HG02610 (cell line): ENCODE measurements around the gene ANKS1B.
"Not testable (repeated sequence)": the region's sequence is repeated elsewhere in the genome, so short reads cannot be mapped to it uniquely, and the experiment has no call there.

ENCODE experiments used
- ATAC-seq: cut with Tn5 transposase; IDR thresholded peaks from one replicate; pipeline ENCODE4 v1.9.1; 2021; ENCODE audit warnings: mild to moderate bottlenecking, moderate library complexity; ENCODE audit not compliant: unreplicated experiment

Gene ANKS1B

GRCh38 chr12:98983647-98984046 is 1001.1 kb downstream of the ANKS1B start:
- ATAC-seq = peak; percentile 70

- no peak for ATAC-seq
These were observed 1004.2 kb downstream of the ANKS1B start for GRCh38 chr12:98980508-98980907.

- ATAC-seq = no peak
These were observed 1007.5 kb downstream of the ANKS1B start for GRCh38 chr12:98977186-98977585.

GRCh38 chr12:98974767-98975381 is 1009.9 kb downstream of the ANKS1B start:
- no peak for ATAC-seq

GRCh38 chr12:98973395-98973794 is 1011.3 kb downstream of the ANKS1B start:
- ATAC-seq = no peak

GRCh38 chr12:98970950-98971349 is 1013.8 kb downstream of the ANKS1B start:
- no peak for ATAC-seq

GRCh38 chr12:98970210-98970609 is 1014.5 kb downstream of the ANKS1B start:
- no peak for ATAC-seq

- ATAC-seq = no peak
These were observed 1015.8 kb downstream of the ANKS1B start for GRCh38 chr12:98968896-98969295.

- ATAC-seq = not testable (repeated sequence)
These were observed 1027.6 kb downstream of the ANKS1B start for GRCh38 chr12:98957135-98957534.

GRCh38 chr12:98955284-98955683 is 1029.5 kb downstream of the ANKS1B start:
- ATAC-seq = peak; percentile 71

- ATAC-seq = no peak
These were observed 1030.2 kb downstream of the ANKS1B start for GRCh38 chr12:98954506-98954905.

GRCh38 chr12:98951406-98951805 is 1033.3 kb downstream of the ANKS1B start:
- ATAC-seq = no peak

- no peak for ATAC-seq
These were observed 1036.3 kb downstream of the ANKS1B start for GRCh38 chr12:98948343-98948949.

- ATAC-seq = no peak
These were observed 1038.9 kb downstream of the ANKS1B start for GRCh38 chr12:98945864-98946263.

GRCh38 chr12:98939926-98940325 is 1044.8 kb downstream of the ANKS1B start:
- no peak for ATAC-seq

GRCh38 chr12:98939350-98939749 is 1045.4 kb downstream of the ANKS1B start:
- no peak for ATAC-seq

GRCh38 chr12:98935847-98936246 is 1048.9 kb downstream of the ANKS1B start:
- no peak for ATAC-seq

- ATAC-seq = no peak
These were observed 1061.9 kb downstream of the ANKS1B start for GRCh38 chr12:98922871-98923270.

- no peak for ATAC-seq
These were observed 1066.4 kb downstream of the ANKS1B start for GRCh38 chr12:98918176-98918863.

- ATAC-seq = no peak
These were observed 1068.6 kb downstream of the ANKS1B start for GRCh38 chr12:98916106-98916505.

GRCh38 chr12:98912401-98912974 is 1072.2 kb downstream of the ANKS1B start:
- no peak for ATAC-seq

- no peak for ATAC-seq
These were observed 1073.3 kb downstream of the ANKS1B start for GRCh38 chr12:98911396-98911795.
